ENCODE data around the gene CRTC1.

The CRTC1 gene

DNA sequence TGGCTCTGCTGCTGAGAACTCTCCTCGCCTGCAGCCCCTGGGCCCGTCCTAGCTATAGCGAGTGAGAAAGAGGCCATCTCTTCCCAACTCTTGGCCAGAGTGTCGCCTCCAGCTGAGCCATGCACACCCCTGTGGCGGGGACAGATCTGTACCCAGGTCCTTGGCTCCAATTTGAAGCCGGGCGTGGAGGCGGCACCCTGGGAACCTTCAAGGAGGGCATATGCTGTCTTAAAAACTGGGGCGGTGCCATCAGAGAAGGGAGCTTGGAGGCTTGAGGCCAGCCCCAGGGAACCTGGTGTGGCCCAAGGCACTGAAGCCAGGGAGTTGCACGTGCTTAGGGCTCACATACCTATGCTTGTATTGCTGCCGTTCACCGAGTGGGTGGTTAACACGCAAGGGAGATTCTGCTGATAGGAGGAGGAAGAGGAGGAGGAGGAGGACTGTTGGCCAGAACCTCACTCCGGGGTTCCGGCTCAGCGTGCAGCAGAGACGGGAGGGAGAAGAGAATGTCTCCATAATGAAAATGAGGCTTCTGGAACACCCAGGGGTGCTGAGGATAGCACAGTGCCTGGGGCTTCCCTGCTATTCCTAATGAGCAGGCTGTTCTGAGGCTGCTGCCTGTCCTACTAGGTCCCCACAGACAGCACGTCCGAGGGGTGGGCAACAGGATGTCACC is 67.0 kb downstream of the CRTC1 start:
- DNase-seq = no peak

- no peak for DNase-seq
Measured at GRCh38 chr19:18751571-18751970, 68.1 kb downstream of the CRTC1 start.

DNA sequence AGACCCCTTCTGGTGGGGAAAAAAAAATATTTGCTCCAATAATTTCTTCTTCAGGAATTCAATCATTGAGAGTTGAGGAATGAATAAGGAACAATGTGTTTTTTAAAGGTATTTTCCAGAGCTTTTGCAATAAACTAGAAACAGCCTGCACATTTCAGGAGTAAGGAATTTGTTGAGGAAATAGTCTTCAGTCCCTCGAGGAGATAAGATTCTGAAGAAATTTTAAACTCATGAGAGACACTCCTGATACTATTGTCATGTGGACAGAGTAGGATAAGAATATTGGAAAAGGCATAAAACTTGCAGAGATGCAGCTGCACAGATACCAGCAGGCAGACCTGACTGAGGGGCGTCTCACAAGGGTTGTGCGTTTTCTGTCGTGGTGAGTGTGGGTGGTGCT is 71.0 kb downstream of the CRTC1 start:
- no peak for DNase-seq

DNA sequence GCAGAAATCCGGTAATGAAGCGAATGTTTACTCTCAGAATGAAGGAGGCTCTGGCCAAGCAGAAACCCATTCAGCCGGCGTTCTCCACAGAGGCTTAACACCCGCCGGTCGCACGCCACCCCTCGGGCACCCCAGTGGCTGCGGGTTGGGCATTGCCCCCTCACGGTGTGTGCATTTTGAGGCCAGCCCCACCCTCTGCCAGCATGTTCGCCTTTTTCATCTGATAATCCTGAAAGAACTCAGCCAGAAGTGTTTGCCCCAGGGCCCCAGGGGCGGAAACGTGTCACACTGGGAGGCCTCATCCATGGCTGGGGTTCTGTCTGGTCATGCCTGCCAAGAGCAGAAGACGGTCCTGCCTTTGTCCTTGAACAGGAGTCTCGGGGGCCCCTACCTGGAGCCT is 73.4 kb downstream of the CRTC1 start:
- no peak for DNase-seq

GRCh38 chr19:18759304-18759994 is 76.0 kb downstream of the CRTC1 start:
- no peak for DNase-seq

DNA sequence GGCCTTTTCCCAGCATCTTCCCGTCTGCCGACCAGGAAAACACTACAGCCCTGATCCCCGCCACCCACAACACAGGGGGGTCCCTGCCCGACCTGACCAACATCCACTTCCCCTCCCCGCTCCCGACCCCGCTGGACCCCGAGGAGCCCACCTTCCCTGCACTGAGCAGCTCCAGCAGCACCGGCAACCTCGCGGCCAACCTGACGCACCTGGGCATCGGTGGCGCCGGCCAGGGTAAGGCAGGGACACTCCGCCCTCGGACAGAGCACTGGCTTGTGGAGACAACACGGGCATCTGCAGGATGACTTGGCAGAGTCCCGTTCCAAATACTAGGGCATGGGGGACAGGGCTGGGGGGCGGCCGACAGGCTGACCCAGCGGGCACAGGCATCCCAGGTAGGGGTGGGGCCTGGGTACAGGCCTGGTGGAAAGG is 76.5 kb downstream of the CRTC1 start:
- DNase-seq = no peak

DNA sequence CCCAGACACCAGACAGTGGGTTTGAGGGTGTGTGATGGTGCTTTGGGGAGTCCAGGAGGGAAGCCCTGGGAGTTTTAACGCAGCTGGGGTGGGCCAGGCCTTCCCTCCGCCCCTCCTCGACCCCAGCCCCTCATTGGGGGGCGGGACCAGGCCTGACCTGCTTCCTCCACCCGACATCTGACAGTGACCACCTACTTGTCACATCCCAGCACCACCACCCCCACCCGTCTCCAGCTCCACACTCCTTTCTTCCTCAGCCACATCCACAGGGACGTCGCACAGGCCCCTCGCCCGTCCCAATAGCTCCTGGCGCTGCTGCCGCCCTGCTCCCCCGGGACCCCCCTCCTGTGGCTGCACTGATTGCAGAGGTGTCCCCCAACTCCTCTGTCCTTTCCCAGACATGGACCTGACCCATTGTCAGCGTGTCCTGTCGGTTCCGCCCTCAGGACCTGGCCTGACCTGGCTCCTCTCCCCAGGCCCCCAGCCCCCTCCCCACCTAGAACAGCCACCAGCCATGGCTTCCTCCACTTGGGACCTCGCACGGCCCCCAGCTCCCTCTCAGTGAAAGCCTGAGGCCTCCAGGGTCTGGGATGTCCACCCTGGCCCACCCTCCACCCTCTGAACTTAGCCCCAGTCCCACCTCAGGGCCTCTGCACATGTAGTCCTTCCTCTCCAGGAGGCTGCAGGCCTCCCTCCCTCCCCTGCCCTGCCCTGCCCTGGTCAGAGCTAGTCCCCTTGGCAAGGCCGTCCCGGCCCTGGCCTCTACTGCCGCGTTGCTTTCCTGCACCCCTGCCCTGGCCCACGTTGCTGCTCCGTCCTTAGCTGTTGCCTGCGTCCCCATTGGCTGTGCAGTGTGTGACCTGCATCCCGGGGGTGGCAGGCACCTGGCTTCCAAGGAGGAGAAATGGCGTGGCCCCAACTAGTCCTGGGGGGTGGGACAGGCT is 77.2 kb downstream of the CRTC1 start:
- no peak for DNase-seq

DNA sequence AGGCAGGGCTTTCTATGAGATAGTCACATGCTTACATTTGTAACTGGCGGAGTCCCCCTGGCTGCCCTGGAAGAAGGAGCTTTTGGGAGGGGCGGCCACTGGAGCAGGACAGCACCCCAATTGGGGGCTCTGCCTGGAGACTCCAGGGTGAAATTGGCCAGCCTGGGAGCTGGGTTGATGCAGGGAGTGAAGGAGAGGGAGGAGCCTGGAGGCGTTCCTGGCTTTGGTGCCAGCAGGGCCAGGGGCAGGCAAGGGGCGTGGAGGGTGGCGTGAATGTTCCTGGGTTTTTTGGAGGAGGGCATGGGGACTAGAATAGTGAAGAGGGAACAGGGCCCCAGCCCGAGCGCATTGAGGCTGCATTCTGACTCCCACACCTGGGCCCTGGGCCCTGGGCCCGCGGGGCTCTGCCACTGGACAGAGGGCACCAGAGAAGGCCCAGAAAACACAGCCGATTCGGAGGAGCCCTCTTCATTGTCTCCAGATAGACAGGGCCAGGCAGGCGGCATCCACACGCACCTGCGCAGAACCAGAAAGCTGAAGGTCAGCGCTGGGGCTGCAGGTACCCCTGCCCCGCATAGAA is 78.1 kb downstream of the CRTC1 start:
- DNase-seq = no peak

DNA sequence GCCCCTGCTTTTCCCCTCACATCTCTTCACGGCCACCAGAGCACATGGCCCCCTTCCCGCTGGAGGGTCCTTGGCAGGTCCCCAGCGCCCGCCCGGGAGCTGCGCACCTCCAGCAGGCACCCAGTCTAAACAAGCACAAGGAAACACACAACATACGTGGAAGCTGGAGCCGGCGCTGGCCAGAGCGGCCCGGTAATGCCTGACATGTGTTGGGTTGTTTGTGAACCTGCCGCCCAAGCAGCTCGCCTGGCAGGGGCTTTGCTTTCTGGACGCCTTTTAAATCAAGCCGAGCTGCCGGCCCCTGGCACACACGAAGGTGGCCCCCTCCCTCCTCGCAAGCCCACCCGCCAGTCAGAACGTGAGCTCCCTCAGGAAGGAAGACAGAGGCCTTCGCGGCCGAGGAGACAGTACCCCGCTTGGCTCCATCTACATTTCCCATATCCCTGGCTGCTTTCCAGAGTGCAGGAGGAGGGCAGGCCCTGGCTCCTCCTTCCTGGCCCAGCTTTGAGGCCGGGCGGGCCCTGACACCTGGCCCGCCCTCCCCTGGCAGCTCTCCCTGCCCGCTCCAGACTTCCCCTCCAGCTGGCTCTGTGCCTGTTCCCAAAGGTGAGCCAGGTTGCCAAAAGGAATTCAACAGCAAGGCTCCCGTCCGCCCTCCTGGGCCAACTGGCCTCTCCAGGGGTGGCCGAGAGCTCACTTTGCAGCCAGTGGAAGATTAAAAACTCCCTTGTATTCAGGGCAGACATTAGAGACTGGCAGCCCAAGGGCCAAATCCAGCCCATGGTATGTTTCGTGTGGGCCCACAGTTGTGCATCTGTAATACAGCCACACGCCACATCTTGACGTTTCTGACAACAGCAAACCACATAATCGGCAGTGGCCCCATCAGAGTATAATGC is 78.9 kb downstream of the CRTC1 start:
- DNase-seq = peak; percentile 26

- peak; percentile 53 for DNase-seq
Measured at GRCh38 chr19:18763674-18764590, 80.5 kb downstream of the CRTC1 start.

DNA sequence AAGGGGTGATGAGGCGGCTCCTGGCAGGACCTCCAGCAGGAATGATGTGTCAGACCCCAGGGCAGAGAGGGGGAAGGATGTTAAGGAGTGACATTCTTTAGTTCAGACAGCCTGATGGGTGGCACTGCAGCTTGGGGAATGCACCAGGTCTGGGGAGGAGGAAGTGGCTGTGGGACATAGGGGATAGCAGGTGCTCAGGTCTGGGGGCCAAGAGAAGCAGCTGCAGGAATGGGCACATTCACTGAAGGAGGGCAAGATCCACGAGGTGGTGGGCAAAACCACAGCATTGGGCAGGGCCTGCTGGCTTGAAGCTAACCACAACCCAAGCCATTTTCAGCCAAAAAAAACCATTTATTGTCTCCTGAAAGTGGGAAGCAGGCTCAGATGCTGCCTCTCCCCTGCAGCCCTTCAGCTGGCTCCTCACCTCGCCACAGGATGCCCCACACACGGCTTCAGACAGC is 81.1 kb downstream of the CRTC1 start:
- peak; percentile 31 for DNase-seq

DNA sequence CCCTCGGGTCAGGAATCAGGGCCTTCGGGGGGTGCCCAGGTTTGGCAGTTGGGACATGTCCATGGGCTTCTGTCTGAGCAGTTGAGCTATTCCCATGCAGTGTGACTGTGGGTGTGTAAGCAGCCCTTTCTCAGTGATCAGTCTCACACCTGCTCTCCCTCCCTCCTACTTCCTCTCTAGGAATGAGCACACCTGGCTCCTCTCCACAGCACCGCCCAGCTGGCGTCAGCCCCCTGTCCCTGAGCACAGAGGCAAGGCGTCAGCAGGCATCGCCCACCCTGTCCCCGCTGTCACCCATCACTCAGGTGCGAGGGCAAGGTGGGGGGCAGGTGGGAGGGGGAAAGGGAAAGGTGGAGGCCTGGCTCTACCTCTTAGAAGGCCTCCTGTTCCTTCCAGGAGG is 81.7 kb downstream of the CRTC1 start:
- no peak for DNase-seq

- no peak for DNase-seq
Measured at GRCh38 chr19:18768046-18768771, 84.7 kb downstream of the CRTC1 start.

- no peak for DNase-seq
Measured at GRCh38 chr19:18768997-18769891, 85.8 kb downstream of the CRTC1 start.

GRCh38 chr19:18769989-18770528 is 86.6 kb downstream of the CRTC1 start:
- DNase-seq = no peak

DNA sequence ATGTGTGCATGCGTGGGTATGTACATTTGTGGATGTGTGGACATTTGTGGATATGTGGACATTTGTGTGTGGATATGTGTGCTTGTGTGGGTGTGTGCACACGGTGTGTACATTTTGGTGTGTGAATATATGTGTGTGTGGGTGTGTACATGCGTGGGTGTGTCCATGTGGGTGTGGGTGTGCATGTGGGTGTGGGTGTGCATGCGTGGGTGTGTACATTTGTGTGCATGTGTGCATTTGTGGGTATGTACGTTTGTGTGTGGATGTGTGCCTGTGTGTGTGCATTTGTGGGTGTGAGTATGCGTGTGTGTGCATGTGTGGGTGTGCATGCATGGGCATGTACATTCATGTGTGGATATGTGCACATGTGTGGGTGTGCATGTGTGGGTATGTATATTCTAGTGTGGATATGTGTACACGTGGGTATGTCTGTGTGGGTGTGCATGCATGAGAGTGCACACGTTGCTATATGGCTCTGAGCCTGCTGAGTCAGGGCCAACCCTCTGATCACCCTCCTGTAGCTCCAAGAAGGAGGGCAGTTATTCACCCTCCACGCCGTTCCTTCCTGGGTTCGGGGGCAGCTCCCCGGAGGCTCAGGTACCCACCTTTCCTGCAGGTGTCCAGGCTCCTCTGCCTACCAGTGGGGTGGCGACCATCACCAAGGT is 87.3 kb downstream of the CRTC1 start:
- DNase-seq = no peak

DNA sequence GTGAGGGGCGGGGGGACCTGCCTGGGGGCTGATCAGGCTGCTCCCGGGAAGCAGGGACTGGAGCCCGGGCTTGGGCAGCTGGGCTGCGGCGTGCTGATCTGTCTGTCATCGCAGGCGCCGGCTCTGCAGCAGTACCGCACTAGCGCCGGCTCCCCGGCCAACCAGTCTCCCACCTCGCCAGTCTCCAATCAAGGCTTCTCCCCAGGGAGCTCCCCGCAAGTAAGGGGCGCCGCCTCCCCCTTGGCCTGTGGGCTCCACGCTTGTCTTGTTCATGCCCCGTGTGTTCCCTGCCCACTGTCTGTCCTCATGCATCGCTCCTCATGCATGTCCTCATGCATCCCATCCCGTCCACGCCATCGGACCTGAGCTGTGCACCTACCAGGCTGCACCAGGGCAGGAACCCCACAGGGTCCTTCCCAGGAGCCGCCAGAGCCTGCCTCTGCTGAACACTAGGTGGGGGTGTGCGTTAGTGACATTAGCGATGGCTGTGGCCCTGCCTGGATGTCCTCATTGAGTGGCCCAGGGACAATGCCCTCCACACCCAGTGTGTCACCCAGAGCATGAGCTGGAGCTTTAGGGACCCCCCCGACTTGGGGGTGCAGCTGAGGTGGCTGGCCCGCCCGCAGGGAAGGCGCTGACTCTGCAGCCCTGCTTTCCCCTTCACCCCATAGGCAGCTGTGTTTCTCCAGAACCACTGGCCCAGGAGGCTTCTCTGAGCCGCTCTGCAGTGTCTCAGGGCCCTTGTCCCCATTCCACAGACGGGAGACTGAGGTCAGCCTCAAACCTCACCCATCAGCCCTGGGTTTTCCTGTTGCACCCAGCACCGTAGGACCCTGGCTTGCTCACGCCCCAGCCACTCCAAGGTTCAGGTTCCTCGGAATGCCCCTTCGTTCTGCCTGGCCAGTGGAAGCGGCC is 88.1 kb downstream of the CRTC1 start:
- no peak for DNase-seq

Measured in fibroblast of skin of right quadriceps (primary cell).